Choroid plexus epithelial cell (primary cell): ENCODE results near the gene ENO1.
"Not testable (repeated sequence)": the region's sequence is repeated elsewhere in the genome, so short reads cannot be mapped to it uniquely, and the experiment has no call there.

Experiments
- DNase-seq: peaks from one replicate; pipeline ENCODE4 v3.0.0-alpha.2; 2010; ENCODE audit warnings: low read depth
- H3K4me3 ChIP-seq: 2 replicates; pipeline ENCODE4 v1.5.1; 2011; ENCODE audit warnings: low read depth, mild to moderate bottlenecking, control low read depth, low read length, moderate library complexity
- CTCF ChIP-seq: conservative IDR thresholded peaks from 2 replicates; pipeline ENCODE4 v1.5.1; 2011; ENCODE audit warnings: low read depth, mild to moderate bottlenecking, control low read depth, inconsistent platforms, low read length, moderate library complexity

Gene ENO1

GRCh38 chr1:8844501-8845006, 33.9 kb downstream of the ENO1 start:
- no peak overlapping the region for H3K4me3 ChIP-seq
- no peak for TF ChIP-seq CTCF
- DNase-seq: peak; percentile 61

- H3K4me3 ChIP-seq: no peak overlapping the region
- DNase-seq: no peak
- no peak for TF ChIP-seq CTCF
Measured at GRCh38 chr1:8841395-8841794, 37.1 kb downstream of the ENO1 start.

DNA sequence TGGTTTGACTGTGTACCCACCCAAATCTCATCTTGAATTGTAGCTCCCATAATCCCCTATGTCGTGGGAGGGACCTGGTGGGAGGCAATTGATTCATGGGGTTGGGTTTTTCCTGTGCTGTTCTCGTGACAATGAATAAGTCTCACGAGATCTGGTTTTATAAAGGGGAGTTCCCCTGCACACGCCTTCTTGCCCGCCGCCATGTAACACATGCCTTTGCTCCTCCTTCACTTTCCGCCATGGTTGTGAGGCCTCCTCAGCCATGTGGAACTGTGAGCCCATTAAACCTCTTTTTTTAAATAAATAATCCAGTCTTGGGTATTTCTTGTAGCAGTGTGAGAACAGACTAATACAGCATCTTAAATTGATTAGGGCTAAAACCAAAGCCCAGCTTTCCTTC, 38.5 kb downstream of the ENO1 start:
- no peak for DNase-seq
- no peak overlapping the region for H3K4me3 ChIP-seq
- no peak for TF ChIP-seq CTCF

GRCh38 chr1:8835941-8836643, 42.4 kb downstream of the ENO1 start:
- no peak for DNase-seq
- no peak overlapping the region for H3K4me3 ChIP-seq
- TF ChIP-seq CTCF: no peak

DNA sequence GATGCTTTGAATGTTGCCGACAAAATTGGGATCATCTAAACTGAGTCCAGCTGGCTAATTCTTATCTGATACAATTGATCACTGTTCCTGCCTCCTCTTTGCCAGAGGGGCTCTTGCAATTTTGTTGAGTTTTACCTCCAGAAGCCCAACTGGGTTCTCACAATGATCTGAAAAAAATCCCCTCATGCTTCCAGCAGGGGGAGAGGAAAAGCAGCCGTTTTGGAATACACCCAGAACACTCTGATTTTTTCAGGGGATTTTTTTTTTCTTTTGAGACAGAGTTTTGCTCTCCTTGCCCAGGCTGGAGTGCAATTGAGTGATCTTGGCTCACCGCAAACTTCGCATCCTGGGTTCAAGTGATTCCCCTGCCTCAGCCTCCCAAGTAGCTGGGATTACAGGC, 47.1 kb downstream of the ENO1 start:
- peak; percentile 70 for TF ChIP-seq CTCF
- no peak for DNase-seq
- no peak overlapping the region for H3K4me3 ChIP-seq

- DNase-seq, H3K4me3 ChIP-seq: not testable (repeated sequence)
Measured at GRCh38 chr1:8830732-8831131, 47.8 kb downstream of the ENO1 start.

DNA sequence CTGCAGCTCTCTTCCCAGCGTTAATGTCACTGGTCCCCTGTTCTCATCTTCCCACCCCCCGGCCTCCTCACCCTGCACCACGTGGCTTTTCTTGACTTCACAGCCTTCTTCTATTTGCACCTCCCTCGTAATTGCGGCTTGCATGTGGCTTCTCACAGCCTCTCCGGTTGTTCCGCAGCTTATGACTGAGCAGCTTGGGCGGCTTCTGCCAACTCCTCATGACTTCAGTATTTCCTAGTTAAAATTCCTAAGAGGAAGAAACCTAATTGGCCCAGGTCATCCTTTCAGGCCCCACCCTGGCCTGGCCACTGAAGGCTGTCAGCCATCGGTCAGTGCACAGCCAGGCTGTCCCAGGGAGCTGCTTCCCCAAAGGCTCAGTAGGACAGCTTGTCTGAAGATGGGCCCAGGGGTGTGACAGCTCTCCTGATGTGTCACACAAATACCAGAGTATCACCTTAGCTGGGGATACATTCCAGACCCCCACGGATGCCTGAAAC, 52.5 kb downstream of the ENO1 start:
- no peak for TF ChIP-seq CTCF
- DNase-seq: peak; percentile 37
- H3K4me3 ChIP-seq: no peak overlapping the region
